ENCODE data around the gene PGLYRP4.

DNA sequence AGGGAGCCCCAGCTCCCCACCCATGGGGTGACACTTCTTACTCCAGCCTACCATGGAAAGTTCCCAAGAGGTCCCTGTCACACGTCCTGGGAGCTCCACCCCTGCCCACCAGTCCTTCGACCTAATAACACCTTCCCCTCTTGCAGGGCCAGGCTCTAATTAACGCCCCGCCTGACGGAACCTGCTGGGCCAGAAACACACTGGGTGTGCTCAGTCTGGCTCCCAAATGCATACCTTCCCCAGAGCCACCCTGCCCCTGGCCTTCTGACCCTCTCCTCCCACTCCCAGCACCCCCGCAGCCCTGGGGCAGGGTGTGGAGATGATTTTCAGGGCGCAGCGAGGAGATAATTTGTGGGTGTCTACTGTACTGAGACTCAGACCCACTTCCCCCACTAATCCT is 56.5 kb downstream of the PGLYRP4 start:
- TF ChIP-seq, protein P1, sequence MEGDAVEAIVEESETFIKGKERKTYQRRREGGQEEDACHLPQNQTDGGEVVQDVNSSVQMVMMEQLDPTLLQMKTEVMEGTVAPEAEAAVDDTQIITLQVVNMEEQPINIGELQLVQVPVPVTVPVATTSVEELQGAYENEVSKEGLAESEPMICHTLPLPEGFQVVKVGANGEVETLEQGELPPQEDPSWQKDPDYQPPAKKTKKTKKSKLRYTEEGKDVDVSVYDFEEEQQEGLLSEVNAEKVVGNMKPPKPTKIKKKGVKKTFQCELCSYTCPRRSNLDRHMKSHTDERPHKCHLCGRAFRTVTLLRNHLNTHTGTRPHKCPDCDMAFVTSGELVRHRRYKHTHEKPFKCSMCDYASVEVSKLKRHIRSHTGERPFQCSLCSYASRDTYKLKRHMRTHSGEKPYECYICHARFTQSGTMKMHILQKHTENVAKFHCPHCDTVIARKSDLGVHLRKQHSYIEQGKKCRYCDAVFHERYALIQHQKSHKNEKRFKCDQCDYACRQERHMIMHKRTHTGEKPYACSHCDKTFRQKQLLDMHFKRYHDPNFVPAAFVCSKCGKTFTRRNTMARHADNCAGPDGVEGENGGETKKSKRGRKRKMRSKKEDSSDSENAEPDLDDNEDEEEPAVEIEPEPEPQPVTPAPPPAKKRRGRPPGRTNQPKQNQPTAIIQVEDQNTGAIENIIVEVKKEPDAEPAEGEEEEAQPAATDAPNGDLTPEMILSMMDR (IDR thresholded peaks at IDR 0.05; ENCODE audit: low read length), result no peak
- no peak for TF ChIP-seq EZH2 (optimal IDR thresholded peaks at IDR 0.05; ENCODE audit: low read depth, low read length)
